Gastroesophageal sphincter (tissue), 3 donors: Measurements from ENCODE around the gene RAB3IL1.

Experiments
- EP300 ChIP-seq: sonication (generic); formaldehyde crosslinking; IDR thresholded peaks from one replicate; pipeline ENCODE4 v1.6.1; 2017; ENCODE audit warnings: antibody characterized with exemption, mild to moderate bottlenecking
- POLR2A ChIP-seq, 2 donors: fragments of 450-650 bp; IDR thresholded peaks; one replicate each; pipeline ENCODE4 v1.6.1; 2017; ENCODE audit warnings: antibody characterized with exemption in 2 of 2, mild to moderate bottlenecking in 2 of 2, moderate library complexity in 1 of 2
- TF ChIP-seq, protein P1 (sequence below), 4 experiments: fragments of 200-600 bp in 2 of 4; fragments of 450-650 bp in 2 of 4; sonication (generic) in 1 of 4; IDR thresholded peaks; one replicate each; pipeline ENCODE4 v1.5.1; 2017 to 2019; ENCODE audit warnings: antibody characterized with exemption in 4 of 4, mild to moderate bottlenecking in 2 of 4, moderate library complexity in 2 of 4

GRCh38 chr11:61961570-61962212, 44.3 kb upstream of the RAB3IL1 start:
- TF ChIP-seq, protein P1, sequence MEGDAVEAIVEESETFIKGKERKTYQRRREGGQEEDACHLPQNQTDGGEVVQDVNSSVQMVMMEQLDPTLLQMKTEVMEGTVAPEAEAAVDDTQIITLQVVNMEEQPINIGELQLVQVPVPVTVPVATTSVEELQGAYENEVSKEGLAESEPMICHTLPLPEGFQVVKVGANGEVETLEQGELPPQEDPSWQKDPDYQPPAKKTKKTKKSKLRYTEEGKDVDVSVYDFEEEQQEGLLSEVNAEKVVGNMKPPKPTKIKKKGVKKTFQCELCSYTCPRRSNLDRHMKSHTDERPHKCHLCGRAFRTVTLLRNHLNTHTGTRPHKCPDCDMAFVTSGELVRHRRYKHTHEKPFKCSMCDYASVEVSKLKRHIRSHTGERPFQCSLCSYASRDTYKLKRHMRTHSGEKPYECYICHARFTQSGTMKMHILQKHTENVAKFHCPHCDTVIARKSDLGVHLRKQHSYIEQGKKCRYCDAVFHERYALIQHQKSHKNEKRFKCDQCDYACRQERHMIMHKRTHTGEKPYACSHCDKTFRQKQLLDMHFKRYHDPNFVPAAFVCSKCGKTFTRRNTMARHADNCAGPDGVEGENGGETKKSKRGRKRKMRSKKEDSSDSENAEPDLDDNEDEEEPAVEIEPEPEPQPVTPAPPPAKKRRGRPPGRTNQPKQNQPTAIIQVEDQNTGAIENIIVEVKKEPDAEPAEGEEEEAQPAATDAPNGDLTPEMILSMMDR (IDR thresholded peaks at IDR 0.05), result no peak
- TF ChIP-seq POLR2A (IDR thresholded peaks at IDR 0.05) (no peak), EP300 (no peak)
